Mucosa of gallbladder (tissue), 1 donor: ENCODE data around the gene DGKB. TPM values are rescaled to one million over a fixed set of nuclear protein-coding genes. Genes with fewer than 3 reads are reported as not detected.
A peak's percentile ranks its signal among the peaks of the same experiment; 100 is the strongest.

Source experiments
- DNase-seq: peaks from one replicate; pipeline ENCODE4 v3.0.0-alpha.2; 2020; ENCODE audit warnings: low spot score
- total RNA-seq: library from RNA; stranded (reverse); gene quantifications from one replicate; pipeline ENCODE4 v1.2.1, GENCODE V29; 2021
- donor health status: DM: no; HTN: no; CAD: no.

DGKB gene
- total RNA-seq, 1 donor from 2014 or later, result 1.0 TPM

GRCh38 chr7:14760730-14761478 lies 141.6 kb downstream of the DGKB start:
- DNase-seq, result no peak

- DNase-seq, result no peak
Observed at GRCh38 chr7:14759785-14760184, 142.8 kb downstream of the DGKB start.

- no peak for DNase-seq
Observed at GRCh38 chr7:14754631-14755030, 147.9 kb downstream of the DGKB start.

- no peak for DNase-seq
Observed at GRCh38 chr7:14752301-14752700, 150.2 kb downstream of the DGKB start.

- no peak for DNase-seq
Observed at GRCh38 chr7:14751461-14751860, 151.1 kb downstream of the DGKB start.

GRCh38 chr7:14748461-14748860 lies 154.1 kb downstream of the DGKB start:
- no peak for DNase-seq

GRCh38 chr7:14747701-14748100 lies 154.8 kb downstream of the DGKB start:
- no peak for DNase-seq

- no peak for DNase-seq
Observed at GRCh38 chr7:14745076-14745475, 157.5 kb downstream of the DGKB start.

GRCh38 chr7:14740606-14741005 lies 161.9 kb downstream of the DGKB start:
- no peak for DNase-seq

GRCh38 chr7:14739841-14740185 lies 162.7 kb downstream of the DGKB start:
- no peak for DNase-seq

GRCh38 chr7:14739168-14739840 lies 163.2 kb downstream of the DGKB start:
- DNase-seq, result no peak

GRCh38 chr7:14738086-14738485 lies 164.5 kb downstream of the DGKB start:
- DNase-seq, result no peak

- DNase-seq, result no peak
Observed at GRCh38 chr7:14734839-14735321, 167.7 kb downstream of the DGKB start.

- no peak for DNase-seq
Observed at GRCh38 chr7:14720785-14721184, 181.8 kb downstream of the DGKB start.

- DNase-seq, result no peak
Observed at GRCh38 chr7:14717816-14718215, 184.7 kb downstream of the DGKB start.

GRCh38 chr7:14717169-14717568 lies 185.4 kb downstream of the DGKB start:
- no peak for DNase-seq

GRCh38 chr7:14714161-14714728 lies 188.3 kb downstream of the DGKB start:
- no peak for DNase-seq

GRCh38 chr7:14698239-14698638 lies 204.3 kb downstream of the DGKB start:
- DNase-seq, result no peak

GRCh38 chr7:14697684-14698083 lies 204.9 kb downstream of the DGKB start:
- DNase-seq, result no peak

- peak; percentile 44 for DNase-seq
Observed at GRCh38 chr7:14691597-14692203, 210.9 kb downstream of the DGKB start.

GRCh38 chr7:14691034-14691433 lies 211.5 kb downstream of the DGKB start:
- DNase-seq, result no peak

- DNase-seq, result no peak
Observed at GRCh38 chr7:14690486-14690885, 212.1 kb downstream of the DGKB start.

- DNase-seq, result no peak
Observed at GRCh38 chr7:14690075-14690474, 212.5 kb downstream of the DGKB start.
